Smooth muscle cell of the coronary artery (primary cell): ENCODE data around the gene GNL2. TPM values are rescaled to one million over a fixed set of nuclear protein-coding genes. Genes with fewer than 3 reads are reported as not detected.

Experiments used
- total RNA-seq: library from RNA; depleted of rRNA; stranded (reverse); fragments of >200 nt; gene quantifications from 2 replicates; pipeline ENCODE4 v1.2.3, GENCODE V29; 2014; ENCODE audit warnings: low replicate concordance

Gene GNL2
- 56.4 and 97.3 TPM in 2 replicates for total RNA-seq

DNA sequence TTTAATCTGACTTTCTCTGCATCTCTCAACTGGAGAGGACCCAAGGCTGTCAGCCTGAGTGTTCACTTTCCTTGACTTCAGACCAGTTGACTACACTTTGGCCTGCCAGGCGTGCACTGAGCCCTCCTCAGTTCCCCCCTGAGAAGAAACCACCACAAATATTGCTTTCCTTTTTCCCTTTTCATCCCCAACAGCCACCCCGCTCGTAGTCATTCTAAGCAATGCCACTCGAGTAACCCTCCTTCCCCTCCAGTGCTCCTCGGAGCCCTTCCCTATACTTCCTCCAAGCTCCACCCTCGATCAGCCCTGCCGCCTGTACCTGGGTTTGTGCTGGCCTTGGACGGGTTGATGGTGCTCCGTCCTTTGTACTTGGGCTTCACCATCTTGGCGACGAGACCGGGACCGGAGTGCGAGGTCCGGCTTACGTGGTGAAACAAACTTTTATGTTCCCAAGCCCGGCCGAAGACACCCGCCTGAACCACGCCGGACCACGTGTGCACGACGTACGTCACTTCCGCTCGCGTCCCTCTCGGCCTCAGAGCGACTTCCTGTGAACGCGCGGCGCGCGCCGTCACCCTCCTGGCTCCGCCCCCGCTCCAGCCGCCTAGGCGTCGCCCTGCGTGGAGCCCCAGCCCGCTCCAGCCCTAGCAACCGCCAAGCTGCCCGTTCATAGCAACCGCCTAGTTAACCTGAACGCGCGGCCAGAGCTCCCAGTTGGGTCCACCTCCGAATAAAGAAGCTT lies at the start of gene GNL2:
GNL2 (minus strand) TSS at position 498 of the 742 bp plus-strand sequence; CDS start at position 383, 115 bp downstream.

DNA sequence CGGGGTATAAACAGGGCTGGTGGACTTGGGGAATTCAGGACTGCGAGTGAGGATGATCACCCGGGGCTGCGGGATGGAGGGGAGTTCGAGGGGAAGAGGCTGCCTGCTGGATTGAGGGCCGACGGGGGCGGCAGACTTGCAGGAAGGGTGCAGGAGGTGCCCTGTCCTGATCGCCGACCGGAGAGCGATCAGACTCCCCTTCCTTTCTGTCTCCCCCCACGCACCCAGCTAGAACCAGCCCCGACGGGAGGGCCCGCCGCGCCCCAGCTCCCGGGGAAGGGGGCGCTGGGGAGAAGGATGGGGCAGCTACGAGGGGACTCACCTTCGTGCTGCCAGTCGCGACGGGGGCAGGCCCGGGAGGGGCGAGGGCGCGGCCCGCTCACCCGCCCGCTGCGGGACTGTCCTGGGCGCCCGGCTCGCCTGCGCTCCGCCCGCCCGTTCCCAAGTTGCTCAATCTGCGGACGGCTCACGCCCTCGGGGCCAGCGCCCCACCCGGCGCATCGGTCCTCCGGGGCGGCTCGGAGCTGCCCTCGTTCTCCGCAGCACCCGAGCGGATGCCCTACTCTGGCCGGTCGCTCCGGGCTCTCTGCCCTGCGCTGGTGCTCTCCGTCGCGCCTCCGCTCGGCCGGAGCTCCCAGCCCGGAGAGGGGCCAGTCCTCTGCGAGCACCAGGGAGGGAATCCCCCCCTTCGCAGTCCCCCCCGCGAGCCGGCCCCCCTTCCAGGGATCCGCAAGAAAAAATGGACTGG lies 38.7 kb upstream of the GNL2 start, which contains the start of gene RSPO1:
RSPO1 (minus strand) TSS at position 649 of the 748 bp plus-strand sequence. CDS start 5,231 bp downstream, outside the sequence.

GRCh38 chr1:37556712-37557196 lies 39.0 kb downstream of the GNL2 start, which contains the start of gene DNALI1:
DNALI1 (plus strand) TSS chr1:37556940; CDS start chr1:37556995, 55 bp downstream.

DNA sequence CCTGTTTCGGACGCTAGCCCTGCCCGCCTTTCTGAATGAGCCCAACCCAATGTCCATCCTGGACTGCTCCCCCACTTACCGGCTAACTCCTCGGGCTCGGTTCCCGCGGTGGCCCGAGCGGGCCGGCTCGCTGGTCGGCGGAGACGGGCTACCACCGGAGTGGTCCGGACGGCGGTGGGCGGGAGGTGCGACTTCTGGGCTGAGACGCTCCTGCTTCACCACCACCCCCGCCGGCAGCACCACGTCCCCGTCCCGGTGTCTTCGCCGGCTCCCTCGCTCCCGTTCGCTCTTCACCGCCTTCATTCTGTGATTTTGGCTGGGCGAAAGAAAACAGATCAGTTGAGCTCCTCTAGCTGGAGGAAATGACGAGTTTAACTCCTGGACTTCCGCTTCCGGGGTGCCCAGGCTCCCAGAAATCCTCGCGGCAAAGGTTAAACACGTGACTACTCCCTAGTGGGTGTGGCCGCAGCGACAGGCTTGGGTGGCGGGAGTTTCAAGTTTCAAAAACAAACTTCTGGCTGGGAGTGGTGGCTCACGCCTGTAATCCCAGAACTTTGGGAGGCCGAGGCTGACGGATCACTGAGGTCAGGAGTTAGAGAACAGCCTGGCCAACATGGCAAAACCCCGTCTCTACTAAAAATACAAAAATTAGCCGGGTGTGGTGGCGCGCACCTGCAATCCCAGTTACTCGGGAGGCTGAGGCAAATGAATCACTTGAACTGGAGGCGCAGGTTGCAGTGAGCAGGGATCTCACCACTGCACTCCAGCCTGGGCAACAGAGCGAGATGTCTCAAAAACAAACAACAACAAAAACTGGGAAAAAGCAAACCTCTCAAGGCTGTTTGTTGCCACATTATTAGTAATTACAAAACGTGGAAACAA lies 41.6 kb downstream of the GNL2 start, which contains the start of gene SNIP1:
SNIP1 (minus strand) TSS at position 367 of the 882 bp plus-strand sequence; CDS start at position 303, 64 bp downstream.

Other genes with a start within 250 kb of the GNL2 start
- 2.2 and 15.3 TPM in 2 replicates for gene ZC3H12A, start 121.4 kb downstream of the GNL2 start, total RNA-seq
- gene MEAF6, start 81.2 kb downstream of the GNL2 start, total RNA-seq: 25.0 and 31.5 TPM in 2 replicates
- gene SNIP1, start 41.6 kb downstream of the GNL2 start, total RNA-seq: 15.6 and 16.3 TPM in 2 replicates
- gene DNALI1, start 39.0 kb downstream of the GNL2 start, total RNA-seq: 3.2 and 6.7 TPM in 2 replicates
- gene RSPO1, start 39.0 kb upstream of the GNL2 start, total RNA-seq: under 0.01 and 0.35 TPM in 2 replicates
- 0.23 and 1.9 TPM in 2 replicates for gene CDCA8, start 96.6 kb upstream of the GNL2 start, total RNA-seq
- not detected in 2 replicates for gene EPHA10, start 169.2 kb upstream of the GNL2 start, total RNA-seq
- gene MANEAL, start 197.9 kb upstream of the GNL2 start, total RNA-seq: 0.35 and 0.38 TPM in 2 replicates
- 4.7 and 27.9 TPM in 2 replicates for gene C1orf122, start 211.9 kb upstream of the GNL2 start, total RNA-seq
- 4.4 and 17.4 TPM in 2 replicates for gene YRDC, start 212.3 kb upstream of the GNL2 start, total RNA-seq